CD4-positive, alpha-beta T cell treated with Interleukin-4 for 4 hours (primary cell): ENCODE measurements around the gene STK38L.

Source experiments
- DNase-seq: peaks from one replicate; pipeline ENCODE4 v3.0.0-alpha.2; 2020

STK38L gene

DNA sequence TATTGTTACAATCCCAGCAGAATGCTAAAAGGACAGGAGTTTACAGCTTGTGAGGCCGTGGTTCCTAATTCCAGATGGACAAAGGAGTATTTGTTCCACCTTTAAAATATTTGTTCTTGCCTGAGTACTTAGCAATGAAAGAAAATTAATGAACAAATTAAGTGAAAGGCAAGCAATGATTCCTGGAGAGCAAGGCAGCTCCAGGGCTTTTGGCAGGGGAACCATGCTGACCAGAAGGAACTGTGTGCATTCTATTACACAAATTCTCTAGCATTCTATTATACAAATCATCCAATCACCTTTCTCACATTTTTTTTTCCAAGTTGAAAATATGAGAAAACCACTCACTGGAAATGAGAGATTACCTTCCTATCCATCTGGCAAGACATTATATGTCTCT is 86.8 kb downstream of the STK38L start:
- no peak for DNase-seq

DNA sequence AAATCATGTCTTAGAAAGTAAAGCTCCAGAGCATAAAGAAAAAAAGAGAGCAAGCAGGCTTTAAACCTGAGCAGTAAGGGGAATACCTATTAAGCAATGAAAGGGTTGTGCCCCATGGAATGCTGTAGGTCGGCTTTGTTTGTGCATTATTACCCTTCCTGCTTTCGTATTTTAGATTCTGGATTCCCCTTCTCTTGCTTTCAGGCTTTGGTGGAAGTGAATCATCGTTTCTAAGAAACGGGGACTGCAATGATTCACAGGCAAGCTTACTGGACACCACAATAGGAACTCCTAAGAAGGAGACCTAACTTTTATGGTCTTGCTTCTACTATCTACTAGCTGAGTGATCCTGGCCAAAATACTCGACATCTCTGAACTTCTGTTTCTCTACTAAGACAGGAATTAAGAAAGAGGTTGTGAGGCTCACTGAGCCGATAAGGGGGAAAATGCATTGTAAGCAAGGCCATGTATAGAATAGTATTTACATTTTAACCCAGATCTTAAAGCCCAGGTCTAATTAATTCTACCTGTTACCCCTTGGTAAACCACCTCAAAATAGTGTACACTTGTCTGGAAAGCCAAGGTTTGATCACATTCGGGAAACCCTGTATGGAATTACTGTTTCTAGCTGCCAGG is 87.3 kb downstream of the STK38L start:
- DNase-seq: peak; percentile 35

DNA sequence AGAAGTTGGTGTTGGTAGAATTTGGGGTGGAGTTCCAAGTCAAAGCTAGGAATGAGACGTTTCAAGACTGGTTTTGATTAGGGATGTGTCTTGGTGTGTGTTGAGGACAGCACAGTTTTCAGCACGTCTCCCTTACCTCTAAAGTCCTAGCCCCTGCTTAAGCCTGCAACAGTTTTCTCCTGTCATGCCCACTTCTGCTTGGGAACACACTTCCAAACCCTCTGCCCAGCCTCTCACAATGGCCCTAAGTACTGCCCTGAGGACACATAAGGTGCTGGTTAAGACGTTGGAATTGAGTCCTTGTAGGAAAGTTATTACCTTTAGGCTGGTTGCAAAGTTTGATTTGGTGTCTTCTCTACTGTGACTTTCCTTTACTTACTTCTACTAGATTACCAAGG is 87.8 kb downstream of the STK38L start:
- no peak for DNase-seq

DNA sequence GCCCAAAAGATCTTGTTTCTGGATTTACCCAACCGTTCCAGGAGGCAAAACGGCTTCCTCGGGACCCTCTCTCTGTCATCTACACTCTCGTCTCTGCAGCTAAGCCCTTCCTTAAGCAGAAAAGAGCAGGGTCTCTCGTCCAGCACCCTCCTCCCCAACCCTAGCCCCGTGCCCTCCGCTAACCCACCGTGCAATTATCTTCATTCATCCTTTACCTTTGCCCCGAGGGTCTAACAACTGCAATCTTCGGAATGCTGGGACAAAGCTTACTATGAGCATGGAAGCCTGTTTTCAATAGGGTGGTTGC is 88.3 kb downstream of the STK38L start:
- DNase-seq: no peak

DNA sequence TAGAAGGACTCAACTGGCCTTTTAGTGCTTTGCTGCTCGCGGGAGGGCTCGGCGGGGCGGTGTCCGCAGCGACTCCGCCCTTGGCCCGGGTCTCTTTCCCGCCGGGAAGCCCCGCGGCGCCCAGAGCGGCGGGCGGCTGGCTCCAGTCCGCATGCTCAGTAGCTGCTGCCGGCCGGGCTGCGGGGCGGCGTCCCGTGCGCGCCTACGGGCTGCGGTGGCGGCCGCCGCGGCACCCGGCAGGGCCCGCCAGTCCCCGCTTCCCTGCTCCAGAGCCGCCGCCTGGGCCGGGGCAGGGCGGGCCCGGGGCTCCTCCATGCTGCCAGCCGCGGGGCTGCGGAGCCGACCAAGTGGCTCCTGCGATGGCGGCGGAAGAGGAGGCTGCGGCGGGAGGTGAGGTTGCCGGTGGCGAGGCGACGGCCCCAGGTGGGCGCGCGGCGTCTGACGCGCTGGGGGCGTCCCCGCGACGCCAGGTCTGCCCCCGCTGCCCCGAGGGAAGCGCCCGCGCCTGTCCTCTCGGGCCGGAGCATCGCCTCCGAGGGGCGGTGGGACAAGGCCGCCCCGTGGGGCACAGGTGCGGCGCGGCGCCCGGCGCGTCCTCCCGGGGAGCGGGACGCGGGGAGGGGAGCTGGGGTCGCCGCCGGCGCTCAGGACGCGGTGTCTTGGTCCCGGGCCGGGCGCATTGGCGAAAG is 88.8 kb downstream of the STK38L start, which contains the start of gene BMAL2:
Gene BMAL2, plus strand, starts transcription at position 123 of the 689 bp plus-strand sequence. Its CDS starts 237 bp downstream, at position 360.
- peak; percentile 2 for DNase-seq

DNA sequence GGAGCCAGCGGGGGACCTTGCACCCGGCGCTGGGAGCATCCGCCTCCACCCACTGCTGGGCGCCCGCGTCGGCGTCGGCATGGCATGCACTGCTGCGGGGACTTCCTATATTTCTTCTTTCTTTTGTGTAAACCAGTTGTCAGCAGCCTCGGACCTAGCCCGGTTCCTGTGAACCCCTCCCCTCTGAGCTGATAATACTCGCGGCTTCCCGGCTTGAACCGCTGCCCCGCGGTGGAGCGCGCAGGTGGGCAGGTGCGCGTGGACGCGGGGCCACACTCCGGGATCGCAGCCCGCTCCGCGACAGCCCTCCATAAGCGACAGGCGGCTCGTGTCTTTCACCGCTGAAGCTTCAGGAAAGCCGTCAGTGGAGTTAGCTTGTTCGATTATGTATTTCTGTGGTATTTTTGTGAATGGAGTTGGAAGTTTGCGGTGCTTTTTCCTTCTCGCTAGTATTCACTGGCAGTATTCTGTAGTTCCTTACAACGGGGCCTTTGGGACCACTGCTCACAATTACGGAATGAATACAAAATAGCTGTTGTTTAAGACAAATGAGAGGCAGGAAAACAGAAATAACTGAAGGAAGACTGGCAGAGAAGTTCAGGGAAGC is 89.4 kb downstream of the STK38L start:
- DNase-seq: peak; percentile 12

DNA sequence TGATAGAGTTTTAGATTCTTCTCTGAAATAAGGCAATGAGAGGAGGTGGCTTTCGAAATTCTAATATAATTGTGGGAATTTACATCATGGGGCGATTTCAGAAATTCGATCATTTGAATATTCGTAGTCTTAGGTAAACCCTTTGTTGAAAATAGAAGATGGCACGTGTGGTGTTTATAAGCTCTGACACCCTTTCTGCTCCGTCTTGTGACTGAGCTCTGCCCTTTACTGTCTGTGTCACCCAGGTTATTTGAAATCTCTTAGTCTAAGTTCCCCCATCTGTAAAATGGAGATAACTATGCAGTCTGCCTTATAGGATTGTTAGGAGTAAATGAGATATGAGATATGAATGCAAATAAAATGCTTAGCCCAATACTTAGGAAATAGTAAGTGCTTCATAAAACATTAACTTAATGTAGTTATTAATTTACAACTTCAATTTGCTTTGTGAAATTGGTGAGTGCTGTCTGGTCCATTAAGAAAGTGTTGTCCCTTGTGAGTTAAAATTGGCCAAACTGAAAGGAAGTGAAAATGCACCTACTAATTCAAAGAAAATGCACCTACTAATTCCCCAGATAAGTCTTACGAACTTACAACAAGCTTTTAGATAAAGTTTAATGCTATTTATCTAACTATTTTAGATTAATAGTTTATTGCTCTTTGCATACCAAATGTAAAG is 90.1 kb downstream of the STK38L start:
- DNase-seq: no peak

DNA sequence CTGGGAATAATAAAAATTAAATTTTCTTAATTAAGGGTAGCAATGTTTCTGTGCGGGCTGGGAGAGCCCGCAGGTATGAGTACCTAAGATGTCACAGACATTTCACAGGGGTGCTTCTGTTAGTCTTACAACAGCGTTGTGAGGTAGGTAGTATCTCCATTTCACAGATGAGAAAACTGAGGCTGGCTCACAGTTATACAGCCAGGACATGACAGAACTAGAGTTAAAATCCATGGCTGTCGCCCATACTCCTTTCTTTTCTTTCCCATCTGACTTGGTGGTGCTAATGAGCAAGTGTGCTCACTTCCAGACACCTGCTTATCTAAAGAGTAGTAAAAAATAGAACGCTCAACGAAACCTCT is 90.6 kb downstream of the STK38L start:
- no peak for DNase-seq

DNA sequence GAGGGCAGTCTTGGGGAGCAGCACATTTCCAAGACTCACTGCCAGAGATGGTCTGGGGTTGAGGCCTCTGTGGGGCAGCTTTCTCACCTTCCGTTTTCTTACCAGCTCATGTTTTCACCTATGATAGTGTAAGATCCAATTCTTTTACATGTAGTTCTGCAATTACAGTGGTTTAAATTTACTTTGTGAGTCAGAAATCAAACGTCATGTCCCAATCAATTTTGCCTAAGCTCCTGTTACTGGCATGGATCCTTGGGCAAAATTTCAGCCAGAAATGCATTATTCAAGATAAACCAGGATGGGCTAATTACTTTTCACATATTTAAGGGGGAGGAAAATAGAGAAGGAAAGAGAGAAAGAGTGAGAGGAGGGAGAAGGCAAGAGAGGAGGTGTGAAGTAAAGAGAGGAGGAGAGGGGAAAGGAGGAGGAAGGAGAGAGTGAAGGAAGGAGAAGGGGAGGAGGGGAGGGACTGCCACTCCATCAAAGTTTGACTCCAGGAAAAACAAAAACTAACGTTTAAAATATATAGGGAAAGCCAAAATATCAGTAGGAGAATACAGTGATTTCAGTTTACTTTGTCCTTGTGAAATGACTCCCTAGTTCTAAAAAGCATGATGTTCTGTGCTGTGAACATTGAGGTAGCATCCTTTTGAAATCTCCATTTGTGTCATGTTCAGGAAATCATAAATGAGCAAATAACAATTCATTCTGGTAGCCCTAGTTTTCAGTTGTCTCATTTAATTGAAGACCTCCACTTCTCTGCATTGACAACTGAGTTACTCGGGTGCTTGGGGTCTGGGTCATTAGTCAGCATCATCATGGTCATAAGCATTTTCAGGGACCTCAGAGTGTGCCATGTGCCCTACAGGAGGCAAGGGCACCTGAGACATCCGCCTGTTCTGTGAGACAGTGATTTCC is 91.5 kb downstream of the STK38L start:
- no peak for DNase-seq

DNA sequence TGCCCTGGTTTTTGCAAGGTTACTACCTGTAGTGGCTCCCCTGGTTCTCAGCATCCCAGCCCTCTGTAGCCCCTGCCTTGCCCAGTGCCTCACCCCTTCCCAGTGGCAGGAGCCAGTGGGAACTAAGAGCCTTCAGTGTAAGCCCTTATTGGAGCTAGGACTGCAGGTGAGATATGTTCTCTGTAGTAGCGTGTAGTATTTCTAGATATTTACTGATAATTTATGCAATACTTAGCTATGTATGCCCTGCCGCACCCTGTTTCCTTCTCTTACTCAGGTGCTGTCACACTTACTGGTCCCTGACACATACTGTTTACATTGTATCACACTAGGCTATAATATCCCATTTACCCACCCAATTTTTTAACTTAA is 92.2 kb downstream of the STK38L start:
- no peak for DNase-seq

DNA sequence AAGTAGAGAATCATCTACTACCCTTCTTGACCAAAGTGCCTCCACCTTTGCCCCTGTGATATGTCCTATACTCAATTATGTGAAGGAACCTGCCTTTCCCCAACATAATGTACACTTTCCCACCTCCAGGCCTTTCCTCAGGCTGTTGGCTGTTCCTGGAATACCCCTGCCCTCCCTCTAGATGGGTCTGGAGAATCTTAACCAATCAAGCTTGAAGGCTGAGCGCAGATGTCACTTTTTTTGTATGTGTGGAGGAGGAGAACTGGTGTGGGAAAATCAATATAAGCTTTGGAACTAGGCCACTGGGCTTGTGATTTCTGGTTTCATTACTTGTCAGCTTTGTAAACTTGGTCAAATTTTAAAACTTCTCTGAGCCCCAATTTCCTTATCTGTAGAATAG is 93.3 kb downstream of the STK38L start:
- DNase-seq: no peak

DNA sequence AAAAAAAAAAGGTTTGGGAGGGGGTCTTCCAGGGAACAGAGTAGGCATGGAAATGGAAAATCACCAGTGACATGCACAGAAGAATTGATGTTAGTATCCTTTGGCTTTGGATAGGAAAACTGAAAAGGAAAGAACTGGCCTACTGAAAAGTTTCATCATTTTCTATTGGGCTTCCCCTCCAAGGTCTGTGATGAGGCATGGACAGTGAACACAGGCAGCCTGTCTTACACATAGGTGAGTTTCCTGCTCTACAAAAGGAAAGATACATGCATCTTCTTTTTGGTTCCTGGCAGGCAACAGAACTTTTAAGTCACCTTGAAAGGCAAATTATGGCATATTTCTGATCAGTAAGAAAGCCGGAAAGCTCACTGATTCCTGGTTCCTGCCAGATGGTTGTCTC is 94.4 kb downstream of the STK38L start:
- DNase-seq: no peak

DNA sequence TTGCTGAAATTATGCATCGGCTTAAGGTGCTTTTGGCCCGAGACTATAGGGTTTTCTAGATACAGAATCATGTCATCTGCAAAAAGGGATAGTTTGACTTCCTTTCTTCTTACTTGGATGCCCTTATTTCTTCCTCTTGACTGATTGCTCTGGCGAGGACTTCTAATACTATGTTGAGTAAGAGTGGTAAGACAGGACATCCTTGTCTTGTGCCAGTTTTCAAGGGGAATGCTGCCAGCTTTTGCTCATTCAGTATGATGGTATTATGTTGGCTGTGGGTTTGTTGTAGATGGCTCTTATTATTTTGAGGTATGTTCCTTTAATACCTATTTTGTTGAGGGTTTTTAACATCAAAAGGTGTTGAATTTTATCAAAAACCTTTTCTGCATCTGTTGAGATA is 96.9 kb downstream of the STK38L start:
- no peak for DNase-seq

DNA sequence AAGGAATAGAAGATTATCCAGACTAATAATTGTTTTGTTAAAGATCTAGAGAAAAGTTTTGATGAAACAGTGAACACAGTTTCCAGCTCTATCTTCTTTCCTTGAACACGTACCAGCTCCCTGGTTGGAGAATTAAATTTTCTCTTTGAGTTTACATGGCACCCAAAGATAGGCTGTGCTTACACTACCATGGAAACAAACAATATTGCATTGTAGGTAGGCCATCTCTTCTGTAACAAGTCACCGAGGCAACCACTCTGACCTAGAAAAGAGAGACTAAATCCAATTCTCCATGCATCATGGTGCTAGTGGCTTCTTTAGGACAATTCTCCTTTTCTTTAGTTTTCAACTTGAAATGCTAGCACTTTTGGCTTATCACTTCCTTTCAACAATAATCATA is 98.5 kb downstream of the STK38L start:
- no peak for DNase-seq

DNA sequence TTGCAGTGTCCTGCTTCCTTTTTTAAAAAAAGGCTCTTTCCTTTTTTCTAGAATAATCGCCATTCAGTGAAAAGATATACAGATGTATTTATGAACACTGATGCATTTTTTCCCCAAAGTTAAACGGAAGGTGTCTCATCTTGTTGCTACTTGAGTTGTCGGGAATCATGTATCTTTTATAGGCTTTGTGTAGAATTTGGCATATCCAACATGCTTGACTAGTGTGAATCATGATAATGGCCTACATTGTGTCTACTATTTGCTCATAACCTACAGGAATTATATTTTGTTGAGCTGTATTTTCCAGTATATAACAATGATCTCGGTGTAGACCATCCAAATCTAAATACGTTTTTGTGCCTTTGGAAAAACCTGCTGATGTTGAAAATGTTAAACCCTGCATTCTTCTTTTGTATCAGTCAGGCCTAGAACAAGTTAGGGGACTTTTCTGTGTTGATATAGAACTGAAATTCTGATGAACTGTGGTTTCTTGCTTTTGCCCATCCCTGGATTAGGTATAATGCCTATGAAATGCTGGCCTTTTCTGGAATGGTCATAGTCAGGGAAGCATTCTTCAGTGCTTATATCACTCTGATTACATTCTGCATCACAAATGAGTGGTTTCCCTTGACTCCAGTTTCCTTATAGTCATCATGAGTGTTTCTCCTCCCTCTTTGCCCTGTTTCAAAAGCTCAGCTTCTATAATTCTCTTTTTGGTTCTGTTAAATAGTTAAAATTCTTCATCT is 99.3 kb downstream of the STK38L start:
- no peak for DNase-seq

DNA sequence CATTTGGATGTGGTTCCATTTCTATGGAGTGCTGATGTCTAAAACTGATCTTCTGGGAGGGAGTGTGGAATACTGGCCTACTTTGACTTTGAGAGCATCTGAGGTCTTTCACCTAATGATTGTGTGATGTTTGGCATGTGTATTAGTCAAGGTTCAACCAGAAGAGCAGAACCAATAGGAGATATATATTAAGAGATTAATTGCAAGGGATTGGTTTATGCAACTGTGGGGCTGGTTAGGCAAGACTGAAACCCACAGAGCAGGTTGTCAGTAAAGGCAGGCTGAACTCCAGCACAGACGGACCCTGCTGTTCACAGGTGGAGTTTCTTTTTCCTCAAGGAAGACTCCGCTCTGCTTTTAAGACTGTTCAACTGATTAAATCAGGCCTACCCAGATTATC is 100.2 kb downstream of the STK38L start:
- no peak for DNase-seq

DNA sequence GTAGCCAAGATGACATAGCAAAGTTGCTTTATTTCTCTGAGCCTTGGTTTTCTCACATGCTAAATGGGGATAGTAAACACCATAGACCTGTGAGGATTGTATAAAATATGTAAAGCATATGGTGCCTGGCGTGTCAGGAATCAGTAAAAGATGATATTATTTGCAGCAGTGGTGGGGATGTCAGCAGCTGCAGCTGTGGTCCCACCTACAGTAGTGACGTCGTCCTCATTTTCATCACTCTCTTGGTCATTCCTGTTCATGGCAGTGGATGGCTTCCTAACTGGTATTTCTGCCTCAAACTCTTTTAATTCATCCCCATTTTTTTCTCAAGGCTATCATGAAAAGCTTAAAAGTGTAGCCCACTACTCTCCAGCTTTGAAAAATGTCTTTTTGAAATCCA is 100.7 kb downstream of the STK38L start:
- no peak for DNase-seq

DNA sequence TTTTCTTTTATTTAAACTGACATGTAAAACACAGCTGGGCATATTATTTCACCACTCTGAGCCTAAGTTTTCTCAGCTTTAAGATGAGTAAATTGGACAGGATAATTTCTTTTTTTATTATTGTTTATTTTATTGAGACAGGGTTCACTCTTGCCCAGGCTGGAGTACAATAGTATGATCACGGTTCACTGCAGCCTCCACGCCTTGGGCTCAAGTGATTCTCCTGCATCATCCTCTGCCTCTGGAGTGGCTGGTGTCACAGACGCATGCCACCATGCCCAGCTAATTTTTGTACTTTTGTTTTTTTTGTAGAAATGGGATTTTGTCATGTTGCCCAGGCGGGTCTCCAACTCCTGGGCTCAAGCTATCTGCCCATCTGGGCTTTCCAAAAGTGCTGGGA is 101.3 kb downstream of the STK38L start:
- no peak for DNase-seq

DNA sequence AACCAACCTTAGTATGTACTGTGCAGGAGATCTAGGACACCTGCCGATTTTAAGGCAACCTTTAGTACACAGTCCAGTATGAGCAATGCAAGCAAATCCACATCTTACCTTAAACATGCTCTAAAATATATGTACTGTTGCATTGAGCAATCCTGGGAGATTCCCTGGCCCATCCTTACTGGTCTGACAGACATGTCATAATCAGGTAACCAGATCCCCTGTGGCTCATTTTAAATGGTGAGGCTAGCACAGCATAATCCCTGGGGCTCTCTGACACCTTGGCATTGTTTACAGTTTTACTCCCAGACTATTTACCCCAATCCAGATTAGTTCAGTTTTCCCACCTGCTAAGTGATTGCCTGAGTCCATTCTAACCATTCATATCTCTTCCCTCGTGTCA is 103.7 kb downstream of the STK38L start:
- no peak for DNase-seq

DNA sequence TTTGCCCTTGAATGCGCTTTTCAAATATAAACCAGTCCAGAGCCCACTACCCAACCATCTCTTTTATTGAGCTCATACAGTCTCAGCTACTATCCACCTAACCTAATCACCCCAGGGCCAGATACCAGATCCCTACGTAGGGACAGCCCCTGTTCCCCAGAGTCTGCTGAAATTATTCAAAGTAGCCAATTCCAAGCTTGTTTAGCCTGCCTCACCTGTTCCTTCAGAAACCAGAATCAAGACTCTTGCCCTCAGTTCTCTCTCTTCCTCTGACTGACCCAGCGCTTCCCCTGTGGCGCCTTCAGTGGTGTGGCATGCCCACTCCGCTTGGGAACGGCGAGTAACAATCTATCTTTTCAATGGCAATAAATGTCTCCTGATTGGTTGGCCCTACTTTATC is 107.4 kb downstream of the STK38L start:
- no peak for DNase-seq

DNA sequence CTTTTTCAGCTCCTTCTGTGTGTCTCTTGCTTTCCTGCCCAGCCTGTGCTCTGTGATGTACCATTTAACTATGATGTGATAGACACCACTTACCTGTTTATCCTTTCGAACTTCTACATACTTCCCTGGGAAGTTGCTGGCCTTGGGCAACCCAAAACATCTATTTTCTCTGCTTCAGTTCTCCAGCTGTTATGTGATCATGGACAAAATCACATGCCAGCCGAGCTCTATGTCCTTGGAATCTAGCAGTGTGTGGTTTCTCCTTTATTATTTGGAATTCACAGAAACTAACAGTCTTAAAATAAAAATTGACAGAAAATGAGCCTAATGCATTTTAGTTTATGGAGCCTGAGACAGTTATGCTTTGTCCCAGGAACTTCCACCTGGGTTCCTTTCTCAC is 111.4 kb downstream of the STK38L start:
- no peak for DNase-seq

DNA sequence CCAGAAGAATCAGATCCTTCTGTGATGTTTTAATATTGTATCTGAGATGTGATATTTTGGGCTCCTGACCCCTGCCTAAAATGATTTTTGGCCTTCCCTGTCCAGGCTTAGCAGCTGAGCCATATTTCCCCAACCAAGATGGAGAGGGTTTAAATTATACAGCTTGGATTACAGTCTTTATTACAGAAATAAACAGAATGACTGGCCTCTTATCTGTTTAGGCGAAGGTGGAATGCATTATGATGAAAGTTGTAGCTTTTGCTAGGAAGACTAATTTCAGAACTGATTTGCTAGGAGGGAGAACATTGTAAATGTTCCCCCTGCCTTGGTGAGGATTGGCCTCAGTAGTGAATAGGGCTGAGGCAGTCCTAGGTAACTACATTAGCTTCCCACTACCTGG is 111.9 kb downstream of the STK38L start:
- DNase-seq: no peak
